DMS53 (cell line): ENCODE measurements around the gene XYLT1.

ENCODE experiments used
- DNase-seq: peaks from one replicate; lab custom pipeline; 2025; lab: John Stamatoyannopoulos, UW

Gene XYLT1

GRCh38 chr16:17184026-17184425 lies 286.7 kb downstream of the XYLT1 start:
- no peak for DNase-seq

GRCh38 chr16:17177959-17178905 lies 292.5 kb downstream of the XYLT1 start:
- DNase-seq, result no peak

GRCh38 chr16:17177242-17177958 lies 293.4 kb downstream of the XYLT1 start:
- no peak for DNase-seq

- DNase-seq, result no peak
These were observed 294.6 kb downstream of the XYLT1 start for GRCh38 chr16:17176199-17176598.

GRCh38 chr16:17173281-17173680 lies 297.5 kb downstream of the XYLT1 start:
- no peak for DNase-seq

- no peak for DNase-seq
These were observed 299.3 kb downstream of the XYLT1 start for GRCh38 chr16:17171250-17172143.

GRCh38 chr16:17170435-17170834 lies 300.3 kb downstream of the XYLT1 start:
- DNase-seq, result no peak

- DNase-seq, result no peak
These were observed 302.6 kb downstream of the XYLT1 start for GRCh38 chr16:17168181-17168580.

- no peak for DNase-seq
These were observed 304.7 kb downstream of the XYLT1 start for GRCh38 chr16:17166095-17166494.

GRCh38 chr16:17162560-17162959 lies 308.2 kb downstream of the XYLT1 start:
- no peak for DNase-seq

- no peak for DNase-seq
These were observed 309.8 kb downstream of the XYLT1 start for GRCh38 chr16:17160920-17161431.

GRCh38 chr16:17160285-17160853 lies 310.4 kb downstream of the XYLT1 start:
- no peak for DNase-seq

- no peak for DNase-seq
These were observed 311.1 kb downstream of the XYLT1 start for GRCh38 chr16:17159617-17160016.

GRCh38 chr16:17155936-17156335 lies 314.8 kb downstream of the XYLT1 start:
- DNase-seq, result no peak

- no peak for DNase-seq
These were observed 315.3 kb downstream of the XYLT1 start for GRCh38 chr16:17155485-17155884.

- DNase-seq, result no peak
These were observed 315.8 kb downstream of the XYLT1 start for GRCh38 chr16:17154981-17155380.

- DNase-seq, result no peak
These were observed 318.4 kb downstream of the XYLT1 start for GRCh38 chr16:17152311-17152710.

GRCh38 chr16:17151335-17151734 lies 319.4 kb downstream of the XYLT1 start:
- no peak for DNase-seq

- DNase-seq, result no peak
These were observed 320.8 kb downstream of the XYLT1 start for GRCh38 chr16:17149904-17150483.

- DNase-seq, result no peak
These were observed 322.8 kb downstream of the XYLT1 start for GRCh38 chr16:17147942-17148341.

- DNase-seq, result no peak
These were observed 325.7 kb downstream of the XYLT1 start for GRCh38 chr16:17145029-17145428.
